ENCODE results near the gene FA2H.

Gene FA2H

GRCh38 chr16:74667255-74667700 is 107.3 kb downstream of the FA2H start:
- DNase-seq, result peak; percentile 6 to 16

- DNase-seq, result peak; percentile 98 to 99
These were observed 108.0 kb downstream of the FA2H start, which contains the start of gene RFWD3 for GRCh38 chr16:74666425-74667254. RFWD3 (minus strand) TSS chr16:74666877; CDS start chr16:74661449, 5,428 bp downstream.

DNA sequence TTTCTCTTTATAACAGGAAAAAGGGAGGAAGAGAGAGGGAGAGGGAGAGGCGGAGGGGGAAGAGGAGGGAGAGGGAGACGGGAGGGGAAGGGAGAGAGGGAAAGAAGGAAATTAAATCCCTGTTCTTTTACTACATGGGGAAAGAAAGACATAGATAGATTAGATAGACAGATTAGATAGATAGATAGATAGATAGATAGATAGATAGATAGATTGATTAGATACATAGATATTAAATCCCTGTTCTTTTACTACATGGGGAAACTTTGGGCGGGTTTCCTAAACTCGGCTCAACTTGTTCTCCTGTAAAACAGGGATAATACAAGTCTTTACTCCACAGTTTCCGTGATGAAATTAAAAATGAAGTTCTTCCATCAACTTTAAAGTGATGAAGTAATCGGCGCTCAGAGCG is 108.6 kb downstream of the FA2H start:
- no peak for DNase-seq

All from CD4-positive, alpha-beta T cell treated with Interleukin-1 beta for 1 hour (primary cell).